K562 (cell line): ENCODE results near the gene CCT8L2. TPM values are rescaled to one million over a fixed set of nuclear protein-coding genes. Genes with fewer than 3 reads are reported as not detected.

Source experiments
- CEBPZ ChIP-seq: fragments of 150-350 bp; IDR thresholded peaks from 2 replicates; pipeline ENCODE4 v1.6.1; 2014; ENCODE audit warnings: low read depth, mild to moderate bottlenecking, low read length, borderline replicate concordance
- EGR1 ChIP-seq: fragments of 450-650 bp; conservative IDR thresholded peaks from 2 replicates; pipeline ENCODE4 v1.6.1; 2017; ENCODE audit warnings: mild to moderate bottlenecking
- ZNF280B ChIP-seq: fragments of 250-450 bp; sonication (Bioruptor Pico); IDR thresholded peaks from 2 replicates; pipeline ENCODE4 v1.5.1; 2021; ENCODE audit warnings: mild to moderate bottlenecking
- polyA plus RNA-seq, 8 experiments: library from polyadenylated mRNA; depleted of rRNA in 4 of 8; stranded (reverse) in 5 of 8; unstranded in 3 of 8; fragments of >200 nt; fragmentation: Nextera tagmentation in 2 of 8; fragmentation: Illumina TruSeq in 1 of 8; extraction: Ambion mirVana in 2 of 8; extraction: Trizol in 1 of 8; gene quantifications; 2 replicates each; pipeline versions ENCODE4 v1.2.1 to v1.2.3, GENCODE V29; 2011 to 2014; ENCODE audit warnings: inconsistent platforms in 1 of 8, missing spikeins in 1 of 8
- total RNA-seq, 7 experiments: library from RNA; depleted of rRNA in 6 of 7; stranded (reverse); fragments of >200 nt in 6 of 7; fragmentation: Illumina TruSeq in 2 of 7; extraction: Trizol in 2 of 7; gene quantifications; 2 replicates each; pipeline versions ENCODE4 v1.2.1 to v1.2.3, GENCODE V29; 2011 to 2021; ENCODE audit warnings: low replicate concordance in 1 of 7

CCT8L2 gene
- total and polyA plus RNA-seq, 9 of the 15 experiments (the other 6 are each of a cell fraction or from before 2014, with no cell fraction given): 0.13 TPM; not detected in 8

GRCh38 chr22:16601437-16602223 is 9.0 kb upstream of the CCT8L2 start (continued):
- TF ChIP-seq ZNF280B (CRISPR knock-in tag) (no peak), EGR1 (peak; percentile 88), CEBPZ (no peak)
